NT2/D1 (cell line): ENCODE results near the gene IL34.

Experiments used
- DNase-seq: peaks from one replicate; pipeline ENCODE4 v3.0.0-alpha.2; 2011; ENCODE audit warnings: low read depth, low spot score
- H3K27me3 ChIP-seq: 2 replicates; pipeline ENCODE4 v1.6.0; 2011; ENCODE audit warnings: mild to moderate bottlenecking; ENCODE audit not compliant: insufficient read length, insufficient read depth
- H3K36me3 ChIP-seq: 2 replicates; pipeline ENCODE4 v1.6.1; 2011; ENCODE audit warnings: mild to moderate bottlenecking, low read length, mixed read lengths; ENCODE audit not compliant: insufficient read depth, insufficient read length
- H3K4me1 ChIP-seq: 2 replicates; pipeline ENCODE4 v1.5.1; 2011; ENCODE audit not compliant: insufficient read depth, insufficient read length
- H3K4me3 ChIP-seq: 2 replicates; pipeline ENCODE4 v1.5.1; 2011; ENCODE audit warnings: low read depth; ENCODE audit not compliant: insufficient read length
- H3K9ac ChIP-seq: 2 replicates; pipeline ENCODE4 v1.6.0; 2011; ENCODE audit warnings: low read depth; ENCODE audit not compliant: insufficient read length
- H3K9me3 ChIP-seq: 2 replicates; pipeline ENCODE4 v1.5.1; 2011; ENCODE audit warnings: mild to moderate bottlenecking, low read length; ENCODE audit not compliant: insufficient read depth
- SUZ12 ChIP-seq: IDR thresholded peaks from 2 replicates; pipeline ENCODE4 v1.6.1; 2011; ENCODE audit not compliant: insufficient read length, insufficient read depth; ENCODE audit errors: extremely low read depth
- YY1 ChIP-seq: IDR thresholded peaks from 2 replicates; pipeline ENCODE4 v1.6.1; 2011; ENCODE audit not compliant: insufficient read length, insufficient read depth
- ZNF274 ChIP-seq: IDR thresholded peaks from 2 replicates; pipeline ENCODE4 v1.6.1; 2011; ENCODE audit warnings: mild to moderate bottlenecking, low read depth, low read length

IL34 gene

GRCh38 chr16:70691223-70692129 lies 45.1 kb downstream of the IL34 start:
- no peaks in the 10 kb centered on the region for H3K9me3 ChIP-seq
- H3K4me3 ChIP-seq: no peak overlapping the region
- H3K4me1 ChIP-seq: peaks cover 51% of the 10 kb centered on the region
- H3K9ac ChIP-seq: no peak overlapping the region
- H3K27me3 ChIP-seq: no peaks in the 10 kb centered on the region
- TF ChIP-seq SUZ12: no peak
- TF ChIP-seq YY1: no peak
- TF ChIP-seq ZNF274: no peak
- H3K36me3 ChIP-seq: peaks cover 16% of the 10 kb centered on the region
- DNase-seq: no peak

- Histone ChIP-seq H3K9ac (peak overlapping the region; percentile 72), H3K9me3 (no peaks in the 10 kb centered on the region), H3K4me3 (no peak overlapping the region), H3K27me3 (no peaks in the 10 kb centered on the region), H3K4me1 (peaks cover 51% of the 10 kb centered on the region), H3K36me3 (peaks cover 16% of the 10 kb centered on the region)
- TF ChIP-seq YY1 (no peak), ZNF274 (no peak), SUZ12 (no peak)
- DNase-seq: no peak
These were observed 45.9 kb downstream of the IL34 start for GRCh38 chr16:70692130-70692872.

GRCh38 chr16:70692873-70693671 lies 46.7 kb downstream of the IL34 start:
- Histone ChIP-seq H3K9ac (peak overlapping the region; percentile 72), H3K27me3 (no peaks in the 10 kb centered on the region), H3K9me3 (no peaks in the 10 kb centered on the region), H3K4me1 (peaks cover 49% of the 10 kb centered on the region), H3K4me3 (no peak overlapping the region), H3K36me3 (peaks cover 16% of the 10 kb centered on the region)
- no peak for TF ChIP-seq SUZ12
- no peak for TF ChIP-seq YY1
- no peak for TF ChIP-seq ZNF274
- no peak for DNase-seq

- Histone ChIP-seq H3K4me1 (peaks cover 48% of the 10 kb centered on the region), H3K27me3 (no peaks in the 10 kb centered on the region), H3K9ac (peak overlapping the region; percentile 72), H3K36me3 (peaks cover 21% of the 10 kb centered on the region), H3K9me3 (no peaks in the 10 kb centered on the region), H3K4me3 (no peak overlapping the region)
- TF ChIP-seq SUZ12: no peak
- no peak for TF ChIP-seq ZNF274
- TF ChIP-seq YY1: no peak
- peak; percentile 89 for DNase-seq
These were observed 47.9 kb downstream of the IL34 start for GRCh38 chr16:70694088-70694867.

- TF ChIP-seq SUZ12 (no peak), YY1 (no peak), ZNF274 (no peak)
- Histone ChIP-seq H3K4me1 (peaks cover 51% of the 10 kb centered on the region), H3K9ac (peak overlapping the region; percentile 59), H3K27me3 (no peaks in the 10 kb centered on the region), H3K9me3 (no peaks in the 10 kb centered on the region), H3K4me3 (no peak overlapping the region), H3K36me3 (peaks cover 25% of the 10 kb centered on the region)
- no peak for DNase-seq
These were observed 48.5 kb downstream of the IL34 start for GRCh38 chr16:70694868-70695218.

GRCh38 chr16:70695331-70696070 lies 49.1 kb downstream of the IL34 start:
- peak overlapping the region; percentile 66 for H3K9ac ChIP-seq
- no peaks in the 10 kb centered on the region for H3K27me3 ChIP-seq
- no peak for DNase-seq
- no peak for TF ChIP-seq ZNF274
- TF ChIP-seq SUZ12: no peak
- H3K4me1 ChIP-seq: peaks cover 56% of the 10 kb centered on the region
- no peak overlapping the region for H3K4me3 ChIP-seq
- H3K9me3 ChIP-seq: no peaks in the 10 kb centered on the region
- H3K36me3 ChIP-seq: peaks cover 26% of the 10 kb centered on the region
